GM21619 (cell line): ENCODE results near the gene HTRA2.

Source experiments
- ATAC-seq: cut with Tn5 transposase; IDR thresholded peaks from one replicate; pipeline ENCODE4 v1.9.1; 2021; ENCODE audit not compliant: unreplicated experiment

The HTRA2 gene

DNA sequence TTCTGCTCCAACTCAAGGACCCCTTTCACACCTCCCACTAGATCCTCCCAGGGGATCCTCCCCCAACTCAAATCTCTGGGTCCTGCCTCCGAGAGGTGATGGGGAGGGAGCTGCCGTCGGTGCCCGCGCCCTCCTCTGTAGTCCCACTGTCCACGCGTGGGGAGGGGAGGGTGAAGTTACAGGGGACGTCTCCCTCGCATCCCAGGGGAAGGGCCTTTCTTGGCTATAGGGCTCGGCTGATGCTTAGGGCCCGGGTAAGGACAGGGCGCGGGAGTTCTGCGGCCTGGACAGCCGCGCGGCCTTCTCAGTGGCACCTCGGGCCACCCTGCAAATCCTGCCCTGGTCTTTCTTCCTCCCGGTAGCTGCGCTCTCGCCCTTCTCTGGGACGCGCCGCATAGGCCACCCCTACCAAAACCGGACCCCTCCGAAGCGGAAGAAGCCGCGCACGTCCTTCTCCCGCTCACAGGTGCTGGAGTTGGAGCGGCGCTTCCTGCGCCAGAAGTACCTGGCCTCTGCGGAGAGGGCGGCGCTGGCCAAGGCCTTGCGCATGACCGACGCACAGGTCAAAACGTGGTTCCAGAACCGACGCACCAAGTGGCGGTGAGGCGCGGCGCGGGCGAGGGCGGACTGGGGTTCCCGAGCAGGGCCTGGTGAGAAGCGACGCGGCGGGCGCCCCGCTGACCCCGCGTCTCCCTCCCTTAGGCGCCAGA, 14.3 kb upstream of the HTRA2 start:
- ATAC-seq, result no peak

DNA sequence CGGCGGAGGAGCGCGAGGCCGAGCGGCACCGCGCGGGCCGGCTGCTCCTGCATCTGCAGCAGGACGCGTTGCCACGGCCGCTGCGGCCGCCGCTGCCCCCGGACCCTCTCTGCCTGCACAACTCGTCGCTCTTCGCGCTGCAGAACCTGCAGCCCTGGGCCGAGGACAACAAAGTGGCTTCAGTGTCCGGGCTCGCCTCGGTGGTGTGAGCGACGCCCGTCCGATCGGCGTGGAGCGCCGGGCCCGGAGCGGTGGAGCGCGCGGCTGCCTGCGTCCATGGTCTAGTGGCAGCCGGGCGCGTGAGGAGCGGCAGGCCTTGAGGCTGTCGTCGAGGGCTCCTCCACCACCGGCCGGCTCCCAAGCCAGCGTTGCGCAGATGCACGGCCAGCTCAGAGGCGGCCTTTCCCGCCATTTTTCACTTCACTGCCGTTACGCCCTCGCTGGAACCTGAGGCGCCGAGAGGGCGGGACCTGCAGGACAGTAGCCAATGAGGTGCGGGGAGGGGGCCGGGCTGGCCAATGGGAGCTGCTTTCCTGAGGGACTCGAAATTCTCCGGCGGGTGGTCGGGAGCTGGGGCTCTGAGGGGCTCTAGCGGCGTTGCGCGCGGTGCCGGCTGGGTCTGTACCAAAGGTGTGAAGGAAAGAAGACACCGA, 13.6 kb upstream of the HTRA2 start:
- ATAC-seq, result peak; percentile 60

DNA sequence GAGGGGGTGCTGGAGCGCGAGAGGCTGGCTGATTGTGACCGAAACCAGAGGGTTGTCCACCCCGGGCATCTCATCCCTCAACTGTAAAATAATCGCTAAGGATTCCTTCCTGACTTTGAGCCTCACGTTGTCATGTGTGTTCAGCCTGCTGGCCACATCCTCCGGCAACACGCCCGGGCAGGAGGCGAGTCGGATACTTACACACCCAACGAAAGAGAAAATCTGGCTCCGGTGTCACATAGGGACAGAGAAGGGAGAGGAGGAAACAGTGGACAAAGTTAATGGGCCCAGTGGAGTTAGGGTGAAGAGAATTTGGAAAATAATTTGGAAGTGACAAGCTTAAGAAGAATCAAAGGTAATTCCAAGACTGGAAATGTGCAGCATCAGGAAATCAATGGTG, 13.1 kb upstream of the HTRA2 start:
- ATAC-seq, result no peak

DNA sequence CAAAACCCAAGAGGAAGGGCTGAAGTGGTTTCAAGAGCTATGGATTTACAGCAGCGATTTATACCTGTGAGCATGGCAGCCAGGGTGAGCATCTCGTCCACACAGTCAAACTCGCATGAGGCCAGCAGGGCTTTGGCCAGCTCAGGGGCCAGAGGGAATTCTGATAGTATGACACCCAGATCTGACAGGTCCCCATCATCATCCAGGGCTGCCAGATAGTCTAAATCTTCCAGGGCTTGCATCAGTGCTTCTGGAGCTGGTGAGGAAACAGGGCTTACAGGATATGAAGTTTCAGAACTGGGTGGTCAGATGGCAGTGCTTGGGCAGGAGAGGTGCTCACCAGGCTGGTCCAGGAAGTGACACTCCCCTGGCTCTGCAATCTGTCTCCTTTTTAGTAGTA, 7.2 kb upstream of the HTRA2 start:
- ATAC-seq, result no peak

DNA sequence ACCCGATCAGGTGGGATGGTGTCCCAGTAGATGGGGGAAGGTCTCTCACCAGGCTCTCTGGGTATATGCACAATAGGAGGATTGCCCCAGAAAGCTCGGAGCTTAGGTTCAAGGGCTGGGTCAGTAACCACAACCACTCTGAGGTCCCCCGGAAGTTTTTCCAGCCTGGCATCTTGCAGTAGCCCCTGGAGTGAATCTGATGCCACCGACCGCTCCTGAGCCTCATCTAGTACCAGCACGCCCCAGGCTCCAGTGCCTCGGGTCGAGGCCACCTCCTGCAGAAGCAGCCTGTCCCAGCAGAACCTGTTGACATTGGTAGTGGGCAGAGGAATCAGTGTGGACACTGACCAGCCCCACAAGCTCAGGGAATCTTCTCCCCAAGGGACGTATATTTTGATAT, 5.7 kb upstream of the HTRA2 start:
- no peak for ATAC-seq

DNA sequence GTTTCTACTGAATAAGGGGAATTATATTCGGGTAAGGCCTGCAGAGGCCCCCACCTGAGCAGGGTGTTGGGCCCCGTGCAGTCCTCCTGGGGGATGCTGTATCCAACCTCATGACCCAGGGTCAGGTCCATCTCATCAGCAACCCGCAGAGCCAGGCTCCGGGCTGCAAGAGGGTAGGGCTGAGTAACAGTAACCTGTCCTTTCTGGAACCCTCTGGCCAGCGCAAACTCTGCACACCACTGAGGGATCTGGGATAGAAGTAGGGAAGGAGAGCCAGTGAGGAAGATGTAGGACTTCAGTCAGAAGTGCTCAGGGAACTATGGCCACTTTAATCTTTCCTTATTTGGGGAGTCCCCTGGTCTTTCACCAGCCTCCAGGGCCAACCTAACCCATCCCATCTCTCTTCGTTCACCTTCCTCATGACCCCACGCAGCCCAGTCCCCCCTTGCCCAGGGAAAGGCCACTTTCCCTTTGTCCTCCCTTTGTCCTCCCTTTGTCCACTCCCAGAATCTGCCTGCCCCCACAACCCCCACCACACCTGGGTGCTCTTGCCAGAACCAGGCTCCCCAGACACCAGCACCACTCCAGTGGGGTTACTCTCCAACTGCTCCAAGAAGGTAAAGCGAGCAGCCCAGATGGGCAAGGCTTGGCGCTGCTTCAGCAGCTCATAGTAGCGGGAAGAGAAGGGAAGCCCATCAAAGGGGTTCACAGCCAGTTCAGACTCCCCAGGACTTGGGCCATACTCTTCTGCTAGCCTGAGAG, 4.6 kb upstream of the HTRA2 start:
- ATAC-seq, result no peak

DNA sequence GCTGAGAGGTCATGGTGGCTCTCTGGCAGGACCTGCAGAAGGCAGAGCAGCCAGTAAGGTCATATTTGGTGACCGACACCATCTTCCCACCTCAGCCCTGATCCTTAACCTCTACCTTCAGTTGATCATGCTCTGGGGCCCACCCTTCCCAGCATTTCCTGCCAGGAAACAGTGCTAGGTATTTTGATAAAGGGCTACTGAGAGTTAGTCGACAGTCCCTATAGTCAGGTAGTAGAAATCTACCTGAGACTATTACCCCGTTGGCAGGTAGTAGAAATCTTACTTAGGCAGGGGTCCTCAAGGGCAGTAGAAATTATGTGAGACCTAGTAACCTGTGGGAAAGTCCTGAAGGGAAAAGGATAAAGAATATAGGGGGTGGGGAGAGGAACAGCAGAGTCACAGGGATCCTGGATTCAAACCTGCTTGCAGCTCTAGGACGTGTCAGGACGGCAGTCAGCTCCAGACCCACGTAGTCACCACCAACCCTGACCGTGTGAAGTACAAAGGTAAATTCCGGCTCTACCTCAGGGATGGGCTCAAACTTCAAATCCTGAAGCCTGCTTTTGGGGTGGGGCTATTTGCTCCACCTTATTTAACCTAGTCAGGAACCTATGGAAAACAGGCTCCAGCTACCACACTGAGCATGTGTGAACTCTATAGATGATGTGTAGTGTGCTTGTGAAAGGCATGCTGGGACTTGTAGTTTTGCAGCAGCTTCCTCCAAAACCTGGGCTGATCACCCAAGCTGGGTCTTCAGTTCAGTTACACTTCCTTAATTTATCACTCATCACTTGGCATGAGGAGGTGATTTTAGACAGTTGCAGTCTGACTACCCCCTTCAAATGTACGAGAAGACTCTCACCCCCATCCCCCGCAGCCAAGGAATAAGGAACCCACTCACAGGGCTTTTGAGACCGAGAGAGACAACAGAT, 3.8 kb upstream of the HTRA2 start, which contains the start of gene DQX1:
DQX1 (minus strand) TSS at position 515 of the 932 bp plus-strand sequence; CDS start at position 13, 502 bp downstream.
- ATAC-seq, result no peak

DNA sequence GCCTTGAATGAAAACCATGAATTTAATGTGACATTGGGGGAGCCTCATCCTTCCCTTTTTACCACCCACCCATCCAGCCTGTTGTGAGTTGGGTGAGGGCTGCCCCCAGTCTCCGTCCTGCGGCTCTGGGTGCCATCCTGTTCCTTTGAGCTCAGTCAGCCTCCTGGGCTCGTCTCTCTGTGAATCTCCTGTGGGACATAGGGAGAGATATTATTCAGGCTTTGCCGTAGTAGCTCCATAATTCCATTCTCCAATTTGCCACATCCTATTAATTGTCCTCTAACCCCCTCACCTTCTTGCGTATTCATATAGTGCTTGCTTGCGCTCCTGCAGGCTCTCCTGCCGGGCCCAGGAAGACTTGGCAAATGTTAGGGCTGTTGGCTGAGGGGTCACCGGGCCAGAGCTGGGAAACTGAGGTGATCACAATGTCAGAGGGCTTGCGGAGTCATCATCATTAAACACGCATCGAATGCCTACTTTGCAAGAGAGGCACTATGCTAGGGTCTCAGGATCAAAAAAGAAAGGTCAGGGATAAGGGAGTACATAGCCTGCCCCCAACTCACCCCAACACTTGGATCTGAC, 3.0 kb upstream of the HTRA2 start:
- no peak for ATAC-seq

DNA sequence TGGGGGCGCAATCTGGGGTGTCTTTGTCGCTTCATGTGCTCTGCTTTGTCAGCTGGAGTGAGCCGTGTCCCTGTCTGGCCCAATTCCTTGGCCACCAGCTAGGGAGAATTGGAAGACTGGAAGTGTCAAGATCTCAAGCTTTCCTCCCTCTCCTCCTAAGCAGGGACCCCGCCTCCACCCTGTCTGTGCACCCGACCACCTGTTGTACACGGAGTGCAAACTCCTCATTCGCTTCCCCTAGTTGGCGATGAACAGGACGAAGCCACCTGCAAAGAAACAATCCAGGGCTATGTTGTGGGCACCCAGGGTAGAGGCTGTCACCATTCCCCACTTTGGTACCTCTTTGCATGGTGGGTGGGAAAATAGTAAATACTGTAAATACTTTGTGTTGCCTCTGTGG, 2.0 kb upstream of the HTRA2 start:
- no peak for ATAC-seq

DNA sequence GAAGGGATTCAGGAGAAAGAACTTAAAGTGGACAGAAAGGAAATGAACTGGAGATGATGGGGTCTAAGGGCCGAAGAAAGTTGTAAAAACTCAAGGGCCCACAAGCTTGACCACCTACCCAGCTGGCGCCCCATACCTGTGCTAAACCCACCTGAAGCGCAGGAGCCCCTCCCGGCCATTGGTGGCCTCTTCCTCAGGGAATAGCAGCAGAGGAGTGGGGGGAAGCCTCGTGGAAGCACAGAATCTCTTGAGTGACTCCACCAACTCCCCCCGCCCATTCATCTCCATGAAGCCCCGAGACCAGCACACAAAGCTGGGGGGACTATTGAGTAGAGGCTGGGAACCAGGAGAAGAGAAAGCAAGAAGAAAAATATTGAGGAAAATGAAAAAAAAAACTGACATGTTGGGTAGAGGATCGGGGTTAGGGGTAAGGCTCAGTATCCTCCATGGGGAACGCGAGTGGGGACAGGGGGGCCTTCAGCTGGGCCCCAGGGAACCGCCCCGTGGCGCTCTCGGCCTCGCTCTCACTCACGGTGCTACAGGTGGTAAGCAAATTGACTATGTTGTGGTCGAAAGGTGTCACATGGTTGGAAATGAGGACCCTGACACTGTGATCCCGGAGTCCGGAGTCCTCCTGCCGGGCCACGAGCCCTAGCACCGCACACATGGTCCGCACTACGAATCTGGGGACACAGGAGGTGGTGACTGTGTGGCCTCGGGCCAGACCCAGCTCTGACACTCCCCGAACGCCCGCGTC, 955 bp upstream of the HTRA2 start:
- ATAC-seq, result peak; percentile 2

DNA sequence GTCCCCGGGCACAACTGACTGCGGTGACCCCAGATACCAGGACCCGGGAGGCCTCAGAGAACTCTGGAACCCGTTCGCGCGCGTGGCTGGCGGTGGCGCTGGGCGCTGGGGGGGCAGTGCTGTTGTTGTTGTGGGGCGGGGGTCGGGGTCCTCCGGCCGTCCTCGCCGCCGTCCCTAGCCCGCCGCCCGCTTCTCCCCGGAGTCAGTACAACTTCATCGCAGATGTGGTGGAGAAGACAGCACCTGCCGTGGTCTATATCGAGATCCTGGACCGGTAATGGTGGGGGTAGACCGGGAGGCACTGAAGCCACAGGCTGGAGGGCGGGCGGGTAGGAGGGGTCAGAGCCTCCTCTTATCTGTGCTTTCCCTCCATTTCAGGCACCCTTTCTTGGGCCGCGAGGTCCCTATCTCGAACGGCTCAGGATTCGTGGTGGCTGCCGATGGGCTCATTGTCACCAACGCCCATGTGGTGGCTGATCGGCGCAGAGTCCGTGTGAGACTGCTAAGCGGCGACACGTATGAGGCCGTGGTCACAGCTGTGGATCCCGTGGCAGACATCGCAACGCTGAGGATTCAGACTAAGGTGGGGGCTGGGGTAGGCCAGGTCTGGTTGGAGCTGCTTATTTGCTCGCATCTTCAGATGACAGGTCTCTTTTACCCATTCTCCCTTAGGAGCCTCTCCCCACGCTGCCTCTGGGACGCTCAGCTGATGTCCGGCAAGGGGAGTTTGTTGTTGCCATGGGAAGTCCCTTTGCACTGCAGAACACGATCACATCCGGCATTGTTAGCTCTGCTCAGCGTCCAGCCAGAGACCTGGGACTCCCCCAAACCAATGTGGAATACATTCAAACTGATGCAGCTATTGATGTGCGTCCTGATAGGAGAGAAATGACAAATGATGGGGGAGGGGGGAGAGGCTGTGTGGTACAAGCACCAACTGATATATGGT, 780 bp downstream of the HTRA2 start:
- ATAC-seq, result peak; percentile 37

DNA sequence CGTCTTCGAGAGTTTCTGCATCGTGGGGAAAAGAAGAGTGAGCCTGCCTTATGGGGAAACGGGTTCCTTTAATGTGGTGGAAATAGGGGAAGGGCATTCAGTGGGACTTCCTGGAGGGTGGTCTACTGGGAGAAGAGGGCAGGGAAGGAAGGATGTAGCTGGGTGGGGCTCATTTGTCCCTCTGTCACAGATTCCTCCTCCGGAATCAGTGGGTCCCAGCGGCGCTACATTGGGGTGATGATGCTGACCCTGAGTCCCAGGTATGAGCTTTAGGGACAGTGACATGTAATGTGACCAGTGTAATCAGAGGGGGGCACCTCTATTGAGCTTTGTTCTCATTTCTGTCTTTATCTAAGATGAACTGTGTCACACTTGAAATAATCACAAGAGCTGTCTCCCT, 1.9 kb downstream of the HTRA2 start:
- no peak for ATAC-seq

DNA sequence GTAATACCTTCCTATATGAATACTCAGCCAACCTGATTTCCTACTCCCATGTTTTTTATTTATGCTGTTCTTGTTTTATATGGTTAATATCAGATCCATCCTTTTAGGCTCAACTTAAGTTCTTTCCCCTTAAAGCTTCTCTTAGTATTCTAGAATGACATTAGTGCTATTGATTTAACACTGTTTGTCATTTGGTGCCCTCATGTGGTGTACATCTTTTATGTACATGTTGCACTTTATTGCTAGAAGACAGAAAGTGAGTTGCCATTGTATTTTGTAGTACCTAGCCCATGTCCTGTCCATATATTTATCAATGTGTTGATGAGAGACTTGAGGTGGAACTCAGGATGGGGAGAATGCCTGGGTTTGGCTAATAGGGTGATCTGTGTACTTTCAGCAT, 2.5 kb downstream of the HTRA2 start:
- no peak for ATAC-seq

DNA sequence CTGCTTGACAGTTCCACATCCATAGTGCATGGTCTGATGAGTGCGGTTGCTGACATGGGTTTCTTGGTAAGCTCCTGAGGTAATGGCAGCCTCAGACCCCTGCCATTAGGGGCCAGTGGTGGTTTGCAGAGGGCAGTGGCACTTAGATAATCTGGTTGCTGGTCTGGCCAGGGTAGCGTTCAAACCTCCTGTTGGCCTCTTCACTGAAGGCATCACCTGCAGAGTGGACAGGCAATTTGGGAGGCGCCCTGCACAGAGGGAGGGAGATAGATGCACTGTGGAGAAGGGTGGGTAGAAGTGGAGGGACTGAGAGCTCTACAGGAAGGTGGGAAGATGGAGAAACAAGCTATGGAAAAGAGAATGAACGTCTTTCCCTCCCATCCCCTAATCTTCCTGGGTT, 3.7 kb downstream of the HTRA2 start:
- no peak for ATAC-seq

DNA sequence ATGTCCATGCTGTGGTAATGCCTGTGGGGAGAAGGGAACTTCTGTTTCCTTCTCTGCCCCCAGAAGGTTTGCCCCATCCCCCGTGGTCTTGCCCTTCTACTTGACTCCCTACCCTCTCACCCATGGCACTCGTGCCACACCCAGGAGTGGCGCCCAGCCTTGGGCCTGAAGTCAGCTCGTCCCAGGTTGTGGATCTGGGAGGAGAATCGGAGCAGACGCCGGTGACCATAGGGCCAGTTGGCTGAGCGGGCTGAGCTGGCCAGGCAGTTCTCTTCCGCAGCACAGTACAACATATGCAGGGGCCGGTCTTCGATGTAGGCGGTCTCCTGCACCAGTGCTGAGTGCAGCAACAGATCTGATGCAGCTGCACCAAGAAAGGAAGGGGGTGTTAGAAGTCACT, 4.7 kb downstream of the HTRA2 start:
- ATAC-seq, result no peak

DNA sequence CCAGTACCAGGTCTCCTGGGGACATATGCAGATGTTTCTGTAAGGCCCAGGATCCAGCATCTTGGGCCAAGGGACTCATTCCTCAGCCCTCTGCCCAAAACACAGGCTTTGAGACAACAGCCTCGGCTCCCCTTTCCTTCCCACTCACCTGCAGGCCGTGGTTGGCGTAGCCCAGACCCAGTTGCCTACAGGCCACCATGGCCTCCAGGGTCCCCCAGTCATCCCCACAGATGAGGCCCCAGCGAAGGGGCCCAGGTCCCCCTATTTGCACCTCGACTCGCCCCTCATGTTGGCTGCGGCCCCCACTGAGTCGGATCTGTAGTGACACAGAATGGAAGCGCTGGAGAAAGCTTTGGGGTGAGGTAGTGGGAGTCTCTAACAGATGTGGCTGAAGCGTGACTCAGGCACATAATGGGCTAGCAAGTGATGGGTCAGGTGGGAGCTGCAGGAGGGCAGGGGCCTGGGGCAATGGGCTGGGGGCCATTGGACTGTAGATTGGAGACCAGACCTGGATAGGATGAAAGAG, 5.8 kb downstream of the HTRA2 start:
- ATAC-seq, result no peak

DNA sequence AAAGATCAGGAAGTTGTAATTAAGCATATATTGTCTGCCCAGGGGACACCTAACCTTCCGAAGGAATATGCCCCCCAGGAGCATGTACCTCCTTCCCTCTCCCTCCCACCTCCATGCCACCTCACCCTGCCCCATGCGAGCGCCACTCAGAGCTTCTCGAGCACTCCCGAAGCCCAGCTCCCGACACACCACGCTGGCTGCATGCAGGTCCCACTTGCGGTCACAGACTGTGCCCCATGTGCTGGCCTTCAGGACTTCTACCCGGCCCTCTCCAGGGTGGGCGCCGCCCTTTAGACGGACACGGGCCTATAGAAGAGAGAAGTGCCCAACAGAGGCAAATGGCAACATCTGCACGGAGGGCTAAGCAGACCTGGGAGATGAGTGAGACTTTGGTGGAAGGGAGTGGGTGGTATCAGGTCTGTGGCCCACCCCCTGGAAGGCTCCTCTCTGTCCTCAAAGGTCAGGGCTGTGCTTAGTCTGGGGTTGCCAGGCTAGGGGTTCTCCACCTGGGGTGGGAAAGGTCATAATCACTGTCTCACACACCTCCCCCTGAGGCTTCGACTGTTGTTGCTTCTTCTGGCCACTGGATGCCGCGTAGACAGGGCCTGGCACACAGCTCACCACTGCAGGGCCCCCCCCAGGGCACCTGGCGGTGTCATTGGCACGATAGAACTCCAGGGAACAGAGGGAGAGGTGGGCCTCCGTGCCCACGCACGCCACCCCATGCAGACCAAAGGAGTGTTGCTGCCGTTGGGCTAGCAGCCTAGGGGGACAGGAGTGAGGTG, 6.6 kb downstream of the HTRA2 start:
- no peak for ATAC-seq

DNA sequence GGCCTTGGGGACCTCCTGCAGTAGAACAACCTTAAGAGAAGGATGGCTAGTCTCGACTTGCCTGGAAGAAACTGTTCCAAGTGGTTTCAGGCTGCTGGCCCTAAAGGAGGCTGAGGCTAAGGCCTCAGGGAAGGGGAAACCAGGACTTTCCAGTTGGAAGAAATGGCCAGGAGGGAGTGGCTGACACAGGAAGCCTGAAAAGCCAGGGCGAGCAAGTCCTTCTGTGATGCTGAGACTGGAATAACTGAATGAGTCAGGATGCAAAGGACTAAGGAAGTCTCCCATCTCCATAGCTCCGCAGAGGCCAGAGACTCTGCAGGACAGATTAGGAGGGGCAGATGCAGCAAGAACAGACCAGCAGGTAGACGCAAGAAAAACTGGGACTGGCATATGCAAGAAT, 7.4 kb downstream of the HTRA2 start:
- ATAC-seq, result no peak
